GM12878 (cell line): ENCODE data around the gene HID1. TPM values are rescaled to one million over a fixed set of nuclear protein-coding genes. Genes with fewer than 3 reads are reported as not detected.

ENCODE experiments used
- BHLHE40 ChIP-seq, 2 experiments: fragments of 450-650 bp in 1 of 2; IDR thresholded peaks; 2 replicates each; pipeline ENCODE4 v1.6.1; 2011 to 2017; ENCODE audit warnings: low read depth in 2 of 2, borderline replicate concordance in 1 of 2, improper control_type of control experiment in 1 of 2, low read length in 1 of 2, mild to moderate bottlenecking in 1 of 2
- CHD2 ChIP-seq: IDR thresholded peaks from 2 replicates; pipeline ENCODE4 v1.6.1; 2011; ENCODE audit warnings: low read depth, low read length, improper control_type of control experiment, borderline replicate concordance
- EED ChIP-seq: sonication (generic); IDR thresholded peaks from 2 replicates; pipeline ENCODE4 v1.6.1; 2016; ENCODE audit warnings: antibody characterized with exemption, low read depth
- EP300 ChIP-seq, 2 experiments: fragments of 150-350 bp in 1 of 2; IDR thresholded peaks; 2 replicates each; pipeline ENCODE4 v1.6.1; 2011 to 2012; ENCODE audit warnings: low read depth in 2 of 2, low read length in 2 of 2, borderline replicate concordance in 1 of 2, improper control_type of control experiment in 1 of 2, inconsistent platforms in 1 of 2; ENCODE audit not compliant: control insufficient read depth in 1 of 2
- FOXM1 ChIP-seq: IDR thresholded peaks from 2 replicates; pipeline ENCODE4 v1.6.1; 2012; ENCODE audit warnings: low read depth, mild to moderate bottlenecking, inconsistent platforms, low read length, moderate library complexity
- GATAD2B ChIP-seq: fragments of 450-650 bp; conservative IDR thresholded peaks from 2 replicates; pipeline ENCODE4 v1.6.1; 2017; ENCODE audit warnings: low read depth, mild to moderate bottlenecking, moderate library complexity
- IKZF1 ChIP-seq: fragments of 450-650 bp; conservative IDR thresholded peaks from 2 replicates; pipeline ENCODE4 v1.6.1; 2017; ENCODE audit warnings: antibody characterized with exemption, mild to moderate bottlenecking
- MEF2A ChIP-seq: IDR thresholded peaks from 2 replicates; pipeline ENCODE4 v1.6.1; 2011; ENCODE audit warnings: low read depth, mild to moderate bottlenecking, low read length, moderate library complexity; ENCODE audit not compliant: insufficient read depth
- MYC ChIP-seq: IDR thresholded peaks from 2 replicates; pipeline ENCODE4 v1.6.1; 2011; ENCODE audit warnings: mild to moderate bottlenecking, low read length, moderate library complexity, inconsistent platforms; ENCODE audit not compliant: insufficient read depth, insufficient replicate concordance, insufficient read length, severe bottlenecking
- NFXL1 ChIP-seq: fragments of 450-650 bp; IDR thresholded peaks from 2 replicates; pipeline ENCODE4 v1.6.1; 2017; ENCODE audit warnings: antibody characterized with exemption, mild to moderate bottlenecking, borderline replicate concordance
- NRF1 ChIP-seq: conservative IDR thresholded peaks from 2 replicates; pipeline ENCODE4 v1.6.1; 2011; ENCODE audit warnings: mild to moderate bottlenecking, low read depth, low read length, improper control_type of control experiment
- PAX8 ChIP-seq: fragments of 450-650 bp; IDR thresholded peaks from 2 replicates; pipeline ENCODE4 v1.6.1; 2017; ENCODE audit warnings: mild to moderate bottlenecking, moderate library complexity
- POU2F2 ChIP-seq: IDR thresholded peaks from 3 replicates; pipeline ENCODE4 v1.6.1; 2011; ENCODE audit warnings: low read depth, mild to moderate bottlenecking, low read length, borderline replicate concordance
- SMAD5 ChIP-seq: IDR thresholded peaks from 2 replicates; pipeline ENCODE4 v1.6.1; 2016; ENCODE audit warnings: antibody characterized with exemption, low read depth
- SP1 ChIP-seq: IDR thresholded peaks from one replicate; pipeline ENCODE4 v1.6.1; 2011; ENCODE audit warnings: low read depth, low read length
- TARDBP ChIP-seq: IDR thresholded peaks from 2 replicates; pipeline ENCODE4 v1.6.1; 2016; ENCODE audit warnings: borderline replicate concordance
- YY1 ChIP-seq: IDR thresholded peaks from 2 replicates; pipeline ENCODE4 v1.6.1; 2011; ENCODE audit warnings: low read depth, mild to moderate bottlenecking, low read length
- ZNF207 ChIP-seq: fragments of 450-650 bp; IDR thresholded peaks from 2 replicates; pipeline ENCODE4 v1.6.1; 2014; ENCODE audit warnings: antibody characterized with exemption, mild to moderate bottlenecking, borderline replicate concordance
- polyA plus RNA-seq, 11 experiments: library from polyadenylated mRNA; depleted of rRNA in 4 of 11; unstranded in 6 of 11; stranded (reverse) in 5 of 11; fragments of >200 nt; fragmentation: Nextera tagmentation in 4 of 11; fragmentation: Illumina TruSeq in 1 of 11; extraction: Ambion mirVana in 4 of 11; extraction: Trizol in 1 of 11; gene quantifications; 1 replicate in 1 of 11; 2 replicates in 10 of 11; pipeline versions ENCODE4 v1.2.1 to v1.2.3, GENCODE V29; 2011 to 2016; ENCODE audit warnings: inconsistent platforms in 2 of 11, missing spikeins in 2 of 11, low read depth in 1 of 11
- total RNA-seq, 4 experiments: library from RNA; depleted of rRNA in 3 of 4; stranded (reverse); fragments of >200 nt in 3 of 4; fragmentation: Illumina TruSeq in 1 of 4; extraction: Trizol in 1 of 4; gene quantifications; 2 replicates each; pipeline versions ENCODE4 v1.2.1 to v1.2.3, GENCODE V29; 2013 to 2021
- TF ChIP-seq, protein P1 (sequence below): fragments of 450-650 bp; IDR thresholded peaks from 2 replicates; pipeline ENCODE4 v1.6.1; 2017; ENCODE audit warnings: low read depth, mild to moderate bottlenecking, moderate library complexity
- TF ChIP-seq, protein P2 (sequence below): fragments of 450-650 bp; IDR thresholded peaks from 2 replicates; pipeline ENCODE4 v1.6.1; 2017; ENCODE audit warnings: mild to moderate bottlenecking, moderate library complexity
- TF ChIP-seq, protein P3 (sequence below): IDR thresholded peaks from 2 replicates; pipeline ENCODE4 v1.6.1; 2012; ENCODE audit warnings: mild to moderate bottlenecking, low read depth, low read length

The HID1 gene
- total and polyA plus RNA-seq, 10 of the 15 experiments (the other 5 are each of a cell fraction or from before 2014, with no cell fraction given) = 0.04 to 0.77 (median 0.32) TPM; not detected in 2

DNA sequence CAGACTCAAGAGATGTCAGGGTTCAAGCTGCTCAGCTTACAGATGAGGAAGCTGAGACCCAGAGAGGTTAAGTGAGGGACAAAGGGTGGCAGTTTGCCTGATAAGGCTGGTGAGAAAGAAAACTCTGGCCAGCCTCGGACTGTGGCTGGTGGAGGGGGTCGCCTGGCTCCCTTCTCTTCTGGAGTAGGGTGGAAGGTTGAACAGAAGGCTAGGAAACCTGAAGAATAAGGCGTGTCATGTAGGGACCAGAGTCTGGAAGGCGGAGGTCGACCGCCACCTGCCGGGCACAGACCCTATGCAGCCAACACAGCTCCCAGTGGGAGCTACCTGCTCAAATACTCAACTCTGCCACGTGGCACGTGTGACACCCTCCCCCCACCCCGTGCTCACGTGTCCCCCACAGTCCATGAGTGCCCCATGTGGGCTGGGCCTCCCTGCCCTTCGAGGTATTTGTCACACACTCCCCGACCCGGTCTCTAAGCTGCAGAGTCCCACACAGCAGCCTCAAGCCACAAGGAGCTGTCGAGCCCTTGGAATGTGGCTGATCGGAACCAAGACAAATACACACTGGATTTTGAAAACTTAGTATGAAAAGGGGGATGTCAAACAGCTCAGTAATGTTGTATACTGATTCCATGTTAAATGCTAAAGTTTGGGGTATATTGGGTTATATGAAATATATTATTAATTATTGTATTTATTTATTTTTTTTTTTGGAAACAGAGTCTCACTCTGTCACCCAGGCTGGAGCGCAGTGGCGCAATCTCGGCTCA, 11.8 kb downstream of the HID1 start (continued):
- TF ChIP-seq, protein P1, sequence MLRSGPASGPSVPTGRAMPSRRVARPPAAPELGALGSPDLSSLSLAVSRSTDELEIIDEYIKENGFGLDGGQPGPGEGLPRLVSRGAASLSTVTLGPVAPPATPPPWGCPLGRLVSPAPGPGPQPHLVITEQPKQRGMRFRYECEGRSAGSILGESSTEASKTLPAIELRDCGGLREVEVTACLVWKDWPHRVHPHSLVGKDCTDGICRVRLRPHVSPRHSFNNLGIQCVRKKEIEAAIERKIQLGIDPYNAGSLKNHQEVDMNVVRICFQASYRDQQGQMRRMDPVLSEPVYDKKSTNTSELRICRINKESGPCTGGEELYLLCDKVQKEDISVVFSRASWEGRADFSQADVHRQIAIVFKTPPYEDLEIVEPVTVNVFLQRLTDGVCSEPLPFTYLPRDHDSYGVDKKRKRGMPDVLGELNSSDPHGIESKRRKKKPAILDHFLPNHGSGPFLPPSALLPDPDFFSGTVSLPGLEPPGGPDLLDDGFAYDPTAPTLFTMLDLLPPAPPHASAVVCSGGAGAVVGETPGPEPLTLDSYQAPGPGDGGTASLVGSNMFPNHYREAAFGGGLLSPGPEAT = no peak
- TF ChIP-seq SP1 (no peak), IKZF1 (0 out of 2 replicates have a peak, but pooled peaks have one; percentile 18), EED (no peak), YY1 (no peak), ZNF207 (no peak), EP300 (IDR thresholded peaks at IDR 0.05; ENCODE audit: borderline replicate concordance in 1 of 2, control insufficient read depth in 1 of 2, low read depth in 2 of 2, low read length in 2 of 2) (no peak), BHLHE40 (IDR thresholded peaks at IDR 0.05; ENCODE audit: borderline replicate concordance in 1 of 2, low read depth in 2 of 2, low read length in 1 of 2) (peak; percentile 98 to 99), SMAD5 (no peak), FOXM1 (no peak), NRF1 (no peak), PAX8 (no peak), CHD2 (0 out of 2 replicates have a peak, but pooled peaks have one; percentile 37), NFXL1 (no peak), GATAD2B (no peak), TARDBP (no peak), MYC (peak; percentile 72), POU2F2 (no peak), MEF2A (no peak)
- TF ChIP-seq, protein P2, sequence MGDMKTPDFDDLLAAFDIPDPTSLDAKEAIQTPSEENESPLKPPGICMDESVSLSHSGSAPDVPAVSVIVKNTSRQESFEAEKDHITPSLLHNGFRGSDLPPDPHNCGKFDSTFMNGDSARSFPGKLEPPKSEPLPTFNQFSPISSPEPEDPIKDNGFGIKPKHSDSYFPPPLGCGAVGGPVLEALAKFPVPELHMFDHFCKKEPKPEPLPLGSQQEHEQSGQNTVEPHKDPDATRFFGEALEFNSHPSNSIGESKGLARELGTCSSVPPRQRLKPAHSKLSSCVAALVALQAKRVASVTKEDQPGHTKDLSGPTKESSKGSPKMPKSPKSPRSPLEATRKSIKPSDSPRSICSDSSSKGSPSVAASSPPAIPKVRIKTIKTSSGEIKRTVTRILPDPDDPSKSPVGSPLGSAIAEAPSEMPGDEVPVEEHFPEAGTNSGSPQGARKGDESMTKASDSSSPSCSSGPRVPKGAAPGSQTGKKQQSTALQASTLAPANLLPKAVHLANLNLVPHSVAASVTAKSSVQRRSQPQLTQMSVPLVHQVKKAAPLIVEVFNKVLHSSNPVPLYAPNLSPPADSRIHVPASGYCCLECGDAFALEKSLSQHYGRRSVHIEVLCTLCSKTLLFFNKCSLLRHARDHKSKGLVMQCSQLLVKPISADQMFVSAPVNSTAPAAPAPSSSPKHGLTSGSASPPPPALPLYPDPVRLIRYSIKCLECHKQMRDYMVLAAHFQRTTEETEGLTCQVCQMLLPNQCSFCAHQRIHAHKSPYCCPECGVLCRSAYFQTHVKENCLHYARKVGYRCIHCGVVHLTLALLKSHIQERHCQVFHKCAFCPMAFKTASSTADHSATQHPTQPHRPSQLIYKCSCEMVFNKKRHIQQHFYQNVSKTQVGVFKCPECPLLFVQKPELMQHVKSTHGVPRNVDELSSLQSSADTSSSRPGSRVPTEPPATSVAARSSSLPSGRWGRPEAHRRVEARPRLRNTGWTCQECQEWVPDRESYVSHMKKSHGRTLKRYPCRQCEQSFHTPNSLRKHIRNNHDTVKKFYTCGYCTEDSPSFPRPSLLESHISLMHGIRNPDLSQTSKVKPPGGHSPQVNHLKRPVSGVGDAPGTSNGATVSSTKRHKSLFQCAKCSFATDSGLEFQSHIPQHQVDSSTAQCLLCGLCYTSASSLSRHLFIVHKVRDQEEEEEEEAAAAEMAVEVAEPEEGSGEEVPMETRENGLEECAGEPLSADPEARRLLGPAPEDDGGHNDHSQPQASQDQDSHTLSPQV = no peak
- TF ChIP-seq, protein P3, sequence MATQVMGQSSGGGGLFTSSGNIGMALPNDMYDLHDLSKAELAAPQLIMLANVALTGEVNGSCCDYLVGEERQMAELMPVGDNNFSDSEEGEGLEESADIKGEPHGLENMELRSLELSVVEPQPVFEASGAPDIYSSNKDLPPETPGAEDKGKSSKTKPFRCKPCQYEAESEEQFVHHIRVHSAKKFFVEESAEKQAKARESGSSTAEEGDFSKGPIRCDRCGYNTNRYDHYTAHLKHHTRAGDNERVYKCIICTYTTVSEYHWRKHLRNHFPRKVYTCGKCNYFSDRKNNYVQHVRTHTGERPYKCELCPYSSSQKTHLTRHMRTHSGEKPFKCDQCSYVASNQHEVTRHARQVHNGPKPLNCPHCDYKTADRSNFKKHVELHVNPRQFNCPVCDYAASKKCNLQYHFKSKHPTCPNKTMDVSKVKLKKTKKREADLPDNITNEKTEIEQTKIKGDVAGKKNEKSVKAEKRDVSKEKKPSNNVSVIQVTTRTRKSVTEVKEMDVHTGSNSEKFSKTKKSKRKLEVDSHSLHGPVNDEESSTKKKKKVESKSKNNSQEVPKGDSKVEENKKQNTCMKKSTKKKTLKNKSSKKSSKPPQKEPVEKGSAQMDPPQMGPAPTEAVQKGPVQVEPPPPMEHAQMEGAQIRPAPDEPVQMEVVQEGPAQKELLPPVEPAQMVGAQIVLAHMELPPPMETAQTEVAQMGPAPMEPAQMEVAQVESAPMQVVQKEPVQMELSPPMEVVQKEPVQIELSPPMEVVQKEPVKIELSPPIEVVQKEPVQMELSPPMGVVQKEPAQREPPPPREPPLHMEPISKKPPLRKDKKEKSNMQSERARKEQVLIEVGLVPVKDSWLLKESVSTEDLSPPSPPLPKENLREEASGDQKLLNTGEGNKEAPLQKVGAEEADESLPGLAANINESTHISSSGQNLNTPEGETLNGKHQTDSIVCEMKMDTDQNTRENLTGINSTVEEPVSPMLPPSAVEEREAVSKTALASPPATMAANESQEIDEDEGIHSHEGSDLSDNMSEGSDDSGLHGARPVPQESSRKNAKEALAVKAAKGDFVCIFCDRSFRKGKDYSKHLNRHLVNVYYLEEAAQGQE = no peak
